ENCODE measurements around the gene GJC1. TPM values are rescaled to one million over a fixed set of nuclear protein-coding genes. Genes with fewer than 3 reads are reported as not detected.

GJC1 gene
- total RNA-seq, 1 donor from 2014 or later = 9.9 TPM

GRCh38 chr17:44872131-44872768 is 42.2 kb upstream of the GJC1 start:
- Histone ChIP-seq H3K9me3 (no peaks in the 10 kb centered on the region), H3K4me1 (peaks cover 3% of the 10 kb centered on the region in 2 donors), H3K27ac (peak overlapping the region; percentile 34 to 71), H3K36me3 (peaks cover 52 to 75% of the 10 kb centered on the region in 2 donors), H3K27me3 (no peaks in the 10 kb centered on the region), H3K4me3 (no peak overlapping the region)
- TF ChIP-seq, protein P1, sequence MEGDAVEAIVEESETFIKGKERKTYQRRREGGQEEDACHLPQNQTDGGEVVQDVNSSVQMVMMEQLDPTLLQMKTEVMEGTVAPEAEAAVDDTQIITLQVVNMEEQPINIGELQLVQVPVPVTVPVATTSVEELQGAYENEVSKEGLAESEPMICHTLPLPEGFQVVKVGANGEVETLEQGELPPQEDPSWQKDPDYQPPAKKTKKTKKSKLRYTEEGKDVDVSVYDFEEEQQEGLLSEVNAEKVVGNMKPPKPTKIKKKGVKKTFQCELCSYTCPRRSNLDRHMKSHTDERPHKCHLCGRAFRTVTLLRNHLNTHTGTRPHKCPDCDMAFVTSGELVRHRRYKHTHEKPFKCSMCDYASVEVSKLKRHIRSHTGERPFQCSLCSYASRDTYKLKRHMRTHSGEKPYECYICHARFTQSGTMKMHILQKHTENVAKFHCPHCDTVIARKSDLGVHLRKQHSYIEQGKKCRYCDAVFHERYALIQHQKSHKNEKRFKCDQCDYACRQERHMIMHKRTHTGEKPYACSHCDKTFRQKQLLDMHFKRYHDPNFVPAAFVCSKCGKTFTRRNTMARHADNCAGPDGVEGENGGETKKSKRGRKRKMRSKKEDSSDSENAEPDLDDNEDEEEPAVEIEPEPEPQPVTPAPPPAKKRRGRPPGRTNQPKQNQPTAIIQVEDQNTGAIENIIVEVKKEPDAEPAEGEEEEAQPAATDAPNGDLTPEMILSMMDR (IDR thresholded peaks at IDR 0.05) = no peak
- DNase-seq (ENCODE audit: low spot score in 2 of 2) = peak; percentile 38 to 64
- intact Hi-C loops (cut with DNase I) = no loop called here

- Histone ChIP-seq H3K27ac (peak overlapping the region; percentile 34 to 71), H3K27me3 (no peaks in the 10 kb centered on the region), H3K4me3 (no peak overlapping the region), H3K36me3 (peaks cover 51 to 78% of the 10 kb centered on the region in 2 donors), H3K4me1 (peaks cover 3% of the 10 kb centered on the region in 2 donors), H3K9me3 (no peaks in the 10 kb centered on the region)
- intact Hi-C loops (cut with DNase I) = no loop called here
- TF ChIP-seq, protein P1 (IDR thresholded peaks at IDR 0.05) = no peak
- no peak for DNase-seq (ENCODE audit: low spot score in 2 of 2)
Measured at GRCh38 chr17:44871556-44871955, 41.5 kb upstream of the GJC1 start.

- H3K9me3 ChIP-seq = no peaks in the 10 kb centered on the region
- H3K36me3 ChIP-seq = peaks cover 61 to 79% of the 10 kb centered on the region in 2 donors
- TF ChIP-seq, protein P1 (IDR thresholded peaks at IDR 0.05) = no peak
- no peak overlapping the region for H3K4me3 ChIP-seq
- no peaks in the 10 kb centered on the region for H3K27me3 ChIP-seq
- no peak for DNase-seq (ENCODE audit: low spot score in 2 of 2)
- H3K27ac ChIP-seq = no peak overlapping the region
- intact Hi-C loops (cut with DNase I) = loop anchor here (5.0 kb wide), 1 partner anchor 36 kb away; the partner anchor contains the start of gene GJC1
- peaks cover 0 to 3% of the 10 kb centered on the region in 2 donors for H3K4me1 ChIP-seq
Measured at GRCh38 chr17:44867841-44868240, 37.8 kb upstream of the GJC1 start.

- Histone ChIP-seq H3K27ac (no peak overlapping the region), H3K4me3 (no peak overlapping the region), H3K36me3 (peaks cover 66 to 83% of the 10 kb centered on the region in 2 donors), H3K27me3 (no peaks in the 10 kb centered on the region), H3K4me1 (no peaks in the 10 kb centered on the region), H3K9me3 (no peaks in the 10 kb centered on the region)
- intact Hi-C loops (cut with DNase I) = loop anchor here (1.0 to 5.0 kb wide), 3 partner anchors 34 to 91 kb away; partner anchors contain the start of gene GJC1
- no peak for DNase-seq (ENCODE audit: low spot score in 2 of 2)
- TF ChIP-seq, protein P1 (IDR thresholded peaks at IDR 0.05) = no peak
Measured at GRCh38 chr17:44865931-44866330, 35.8 kb upstream of the GJC1 start.

GRCh38 chr17:44865231-44865660 is 35.2 kb upstream of the GJC1 start:
- intact Hi-C loops (cut with DNase I) = loop anchor here (1.0 to 5.0 kb wide), 3 partner anchors 33 to 90 kb away; partner anchors contain the start of gene GJC1
- H3K9me3 ChIP-seq = no peaks in the 10 kb centered on the region
- no peaks in the 10 kb centered on the region for H3K27me3 ChIP-seq
- H3K27ac ChIP-seq = no peak overlapping the region
- no peak overlapping the region for H3K4me3 ChIP-seq
- no peaks in the 10 kb centered on the region for H3K4me1 ChIP-seq
- TF ChIP-seq, protein P1 (IDR thresholded peaks at IDR 0.05) = peak; percentile 84 to 88 (median 84)
- DNase-seq (ENCODE audit: low spot score in 2 of 2) = peak in 1 of 2 donors; percentile 75
- peaks cover 66 to 86% of the 10 kb centered on the region in 2 donors for H3K36me3 ChIP-seq
